GM12878 (cell line): Measurements from ENCODE around the gene UBXN6. TPM values are rescaled to one million over a fixed set of nuclear protein-coding genes. Genes with fewer than 3 reads are reported as not detected.

ENCODE experiments used
- ATAC-seq: fragments of 200-7000 bp; cut with Tn5 transposase; 3 replicates; pipeline ENCODE4 v1.9.1; 2020; ENCODE audit warnings: mild to moderate bottlenecking, moderate library complexity
- BruUV-seq: library from RNA; stranded (reverse); fragments of 400-500 nt; replicated peaks from 2 replicates; lab custom pipeline; 2021; lab: Mats Ljungman, UMichigan
- CTCF ChIA-PET: fragments of 300-600 bp; sonication (Branson Sonifier 250); formaldehyde crosslinking; extraction: SDS; loops from one replicate; lab custom pipeline; 2021; ENCODE audit warnings: inconsistent platforms; lab: Yijun Ruan, JAX
- POLR2A ChIA-PET: fragments of 350-600 bp; formaldehyde crosslinking; extraction: SDS; loops from one replicate; lab custom pipeline; 2021; ENCODE audit warnings: inconsistent platforms; lab: Charles Lee
- RAD21 ChIA-PET: fragments of 300-600 bp; sonication (Branson Sonifier 250); formaldehyde crosslinking; loops from one replicate; lab custom pipeline; 2023; ENCODE audit warnings: antibody characterized with exemption; ENCODE audit not compliant: unreplicated experiment; lab: Charles Lee
- SMC1A ChIA-PET: fragments of 300-600 bp; sonication (Branson Sonifier 250); formaldehyde crosslinking; loops from one replicate; lab custom pipeline; 2023; ENCODE audit not compliant: unreplicated experiment, uncharacterized antibody; lab: Charles Lee
- DNase-seq: peaks from one replicate; pipeline ENCODE4 v3.0.0-alpha.2; 2011; ENCODE audit warnings: low read depth, low spot score
- FAIRE-seq: peaks from 3 replicates; lab custom pipeline; 2011; peaks lifted over from hg19 to GRCh38; lab: Jason Lieb, UNC
- H2AFZ ChIP-seq: 2 replicates; pipeline ENCODE4 v1.6.0; 2011; ENCODE audit warnings: low read depth, low read length, control low read depth; ENCODE audit not compliant: control insufficient read depth
- H3K27ac ChIP-seq: 2 replicates; pipeline ENCODE4 v1.5.1; 2011; ENCODE audit warnings: control low read depth; ENCODE audit not compliant: control insufficient read depth, insufficient read depth
- H3K27me3 ChIP-seq, 2 experiments: replicated peaks in 1 of 2; 2 replicates each; pipeline versions ENCODE4 v1.6.0 to v1.6.1; 2011; ENCODE audit warnings: low read length in 1 of 2; ENCODE audit not compliant: control insufficient read depth in 2 of 2, insufficient read depth in 2 of 2
- H3K36me3 ChIP-seq, 2 experiments: 2 replicates each; pipeline ENCODE4 v1.5.1; 2011; ENCODE audit warnings: low read length in 1 of 2; ENCODE audit not compliant: control insufficient read depth in 2 of 2, insufficient read depth in 2 of 2
- H3K4me1 ChIP-seq: 2 replicates; pipeline ENCODE4 v1.6.1; 2011; ENCODE audit warnings: mild to moderate bottlenecking, low read length, moderate library complexity, mixed read lengths; ENCODE audit not compliant: control insufficient read depth, insufficient read depth
- H3K4me2 ChIP-seq: 2 replicates; pipeline ENCODE4 v1.6.0; 2011; ENCODE audit warnings: control low read depth; ENCODE audit not compliant: control insufficient read depth, insufficient read depth
- H3K4me3 ChIP-seq: fragments of 200-600 bp; sonication (generic); 2 replicates; pipeline ENCODE4 v1.5.1; 2016
- H3K79me2 ChIP-seq: 2 replicates; pipeline ENCODE4 v1.6.0; 2011; ENCODE audit warnings: low read length; ENCODE audit not compliant: control insufficient read depth, insufficient read depth
- H3K9ac ChIP-seq: 2 replicates; pipeline ENCODE4 v1.8.0; 2011; ENCODE audit warnings: low read length, control low read depth, mixed read lengths; ENCODE audit not compliant: control insufficient read depth, insufficient read depth
- H3K9me3 ChIP-seq: replicated peaks from 3 replicates; pipeline ENCODE4 v1.5.1; 2011; ENCODE audit warnings: mild to moderate bottlenecking, low read length; ENCODE audit not compliant: control insufficient read depth, insufficient read depth
- H4K20me1 ChIP-seq: 2 replicates; pipeline ENCODE4 v1.6.0; 2011; ENCODE audit not compliant: control insufficient read depth, insufficient read depth
- BCL11A ChIP-seq: IDR thresholded peaks from 2 replicates; pipeline ENCODE4 v1.6.1; 2011; ENCODE audit warnings: low read depth, low read length
- CBX5 ChIP-seq: sonication (generic); IDR thresholded peaks from 2 replicates; pipeline ENCODE4 v1.6.1; 2016; ENCODE audit warnings: low read depth, moderate library complexity, mild to moderate bottlenecking, inconsistent platforms
- EZH2 ChIP-seq: IDR thresholded peaks from 2 replicates; pipeline ENCODE4 v1.6.1; 2012; ENCODE audit warnings: low read depth, mild to moderate bottlenecking, control low read depth, inconsistent platforms, low read length, borderline replicate concordance; ENCODE audit not compliant: control insufficient read depth
- GABPA ChIP-seq: IDR thresholded peaks from 2 replicates; pipeline ENCODE4 v1.6.1; 2014; ENCODE audit warnings: antibody characterized with exemption, low read depth, mild to moderate bottlenecking, inconsistent platforms
- GATAD2B ChIP-seq: fragments of 450-650 bp; conservative IDR thresholded peaks from 2 replicates; pipeline ENCODE4 v1.6.1; 2017; ENCODE audit warnings: low read depth, mild to moderate bottlenecking, moderate library complexity
- MXI1 ChIP-seq: fragments of 150-350 bp; IDR thresholded peaks from 2 replicates; pipeline ENCODE4 v1.6.1; 2011; ENCODE audit warnings: low read depth, mild to moderate bottlenecking, inconsistent platforms, low read length, improper control_type of control experiment
- SMARCA5 ChIP-seq: fragments of 450-650 bp; IDR thresholded peaks from 2 replicates; pipeline ENCODE4 v1.6.1; 2017; ENCODE audit warnings: mild to moderate bottlenecking
- WGBS: methylation state at CpG from one replicate; pipeline ENCODE4 v1.1.6; 2016; ENCODE audit warnings: low lambda C conversion rate; ENCODE audit not compliant: insufficient replicate concordance, insufficient coverage; ENCODE audit errors: missing lambda C conversion rate; 5-methylcytosine and 5-hydroxymethylcytosine counted together
- in situ Hi-C: fragments of 300-500 bp; cut with MboI; formaldehyde crosslinking; loops from 9 replicates; pipeline ENCODE4 v1.14.3; 2018; ENCODE audit warnings: mixed read lengths
- intact Hi-C: fragments of 100-400 bp; cut with micrococcal nuclease; formaldehyde crosslinking; loops from one replicate; pipeline ENCODE4 v1.14.2; 2022; ENCODE audit not compliant: unreplicated experiment
- polyA plus RNA-seq, 11 experiments: library from polyadenylated mRNA; depleted of rRNA in 4 of 11; unstranded in 6 of 11; stranded (reverse) in 5 of 11; fragments of >200 nt; fragmentation: Nextera tagmentation in 4 of 11; fragmentation: Illumina TruSeq in 1 of 11; extraction: Ambion mirVana in 4 of 11; extraction: Trizol in 1 of 11; gene quantifications; 1 replicate in 1 of 11; 2 replicates in 10 of 11; pipeline versions ENCODE4 v1.2.1 to v1.2.3, GENCODE V29; 2011 to 2016; ENCODE audit warnings: inconsistent platforms in 2 of 11, missing spikeins in 2 of 11, low read depth in 1 of 11
- total RNA-seq, 4 experiments: library from RNA; depleted of rRNA in 3 of 4; stranded (reverse); fragments of >200 nt in 3 of 4; fragmentation: Illumina TruSeq in 1 of 4; extraction: Trizol in 1 of 4; gene quantifications; 2 replicates each; pipeline versions ENCODE4 v1.2.1 to v1.2.3, GENCODE V29; 2013 to 2021

The UBXN6 gene
- total and polyA plus RNA-seq, 10 of the 15 experiments (the other 5 are each of a cell fraction or from before 2014, with no cell fraction given) = 0.47 to 50.8 (median 13.0) TPM

- FAIRE-seq = no peak
- H3K9ac ChIP-seq = no peak overlapping the region
- H3K79me2 ChIP-seq = no peaks in the 10 kb centered on the region
- no peak for DNase-seq
- no peak for ATAC-seq
- in situ Hi-C loops (no loop called here), intact Hi-C loops (no loop called here)
- H3K4me1 ChIP-seq = no peaks in the 10 kb centered on the region
- no peak overlapping the region for H2AFZ ChIP-seq
- TSS peak; percentile 72 for BruUV-seq
- no peaks in the 10 kb centered on the region for H3K27me3 ChIP-seq
- WGBS = 99% methylated on average over 37 of the region's 61 CpGs
- POLR2A ChIA-PET = no interaction called here
- RAD21 ChIA-PET = no interaction called here
- no peaks in the 10 kb centered on the region for H4K20me1 ChIP-seq
- no peak for TF ChIP-seq SMARCA5
- TF ChIP-seq MXI1 = no peak
- TF ChIP-seq BCL11A = no peak
- TF ChIP-seq GATAD2B = no peak
- no peak for TF ChIP-seq CBX5
- TF ChIP-seq EZH2 = no peak
- TF ChIP-seq GABPA = no peak
- no peak overlapping the region for H3K4me3 ChIP-seq
- no peak overlapping the region for H3K4me2 ChIP-seq
- CTCF ChIA-PET = interaction anchor here (0.8 to 1.3 kb wide), 3 partner anchors 31 to 227 kb away, joined by 3 read pairs; no protein-coding TSS in a partner anchor
- no peak overlapping the region for H3K27ac ChIP-seq
- H3K36me3 ChIP-seq = peaks cover 7 to 17% of the 10 kb centered on the region in 2 experiments; a peak in 3 of 4 replicates
- H3K9me3 ChIP-seq = no peaks in the 10 kb centered on the region
- SMC1A ChIA-PET = no interaction called here
These were observed 36.5 kb upstream of the UBXN6 start for GRCh38 chr19:4493929-4494690.
